Measurements from ENCODE around the gene OCA2.

GRCh38 chr15:28085489-28086174 is 13.5 kb downstream of the OCA2 start:
- TF ChIP-seq POLR2A (IDR thresholded peaks at IDR 0.05; ENCODE audit: low read depth) (no peak), CTCF (IDR thresholded peaks at IDR 0.05) (no peak), POLR2AphosphoS5 (IDR thresholded peaks at IDR 0.05) (no peak)
